GM06990 (cell line): ENCODE results near the gene IRX6.

Experiments used
- DNase-seq: peaks from one replicate; pipeline ENCODE4 v3.0.0-alpha.2; 2011; ENCODE audit not compliant: insufficient read length; ENCODE audit errors: extremely low read depth
- H3K27me3 ChIP-seq: replicated peaks from 2 replicates; pipeline ENCODE4 v1.6.0; 2011; ENCODE audit warnings: low read length; ENCODE audit not compliant: control insufficient read depth, insufficient read depth
- H3K36me3 ChIP-seq: 2 replicates; pipeline ENCODE4 v1.5.1; 2011; ENCODE audit warnings: low read length; ENCODE audit not compliant: control insufficient read depth, insufficient read depth
- H3K4me3 ChIP-seq: replicated peaks from 2 replicates; pipeline ENCODE4 v1.5.1; 2011; ENCODE audit warnings: low read depth, mild to moderate bottlenecking, control low read depth, low read length
- TF ChIP-seq, protein P1 (sequence below): IDR thresholded peaks from 2 replicates; pipeline ENCODE4 v1.5.1; 2011; ENCODE audit warnings: low read length, control low read depth, mild to moderate bottlenecking, inconsistent platforms; ENCODE audit not compliant: insufficient read depth, poor library complexity, severe bottlenecking

Gene IRX6

DNA sequence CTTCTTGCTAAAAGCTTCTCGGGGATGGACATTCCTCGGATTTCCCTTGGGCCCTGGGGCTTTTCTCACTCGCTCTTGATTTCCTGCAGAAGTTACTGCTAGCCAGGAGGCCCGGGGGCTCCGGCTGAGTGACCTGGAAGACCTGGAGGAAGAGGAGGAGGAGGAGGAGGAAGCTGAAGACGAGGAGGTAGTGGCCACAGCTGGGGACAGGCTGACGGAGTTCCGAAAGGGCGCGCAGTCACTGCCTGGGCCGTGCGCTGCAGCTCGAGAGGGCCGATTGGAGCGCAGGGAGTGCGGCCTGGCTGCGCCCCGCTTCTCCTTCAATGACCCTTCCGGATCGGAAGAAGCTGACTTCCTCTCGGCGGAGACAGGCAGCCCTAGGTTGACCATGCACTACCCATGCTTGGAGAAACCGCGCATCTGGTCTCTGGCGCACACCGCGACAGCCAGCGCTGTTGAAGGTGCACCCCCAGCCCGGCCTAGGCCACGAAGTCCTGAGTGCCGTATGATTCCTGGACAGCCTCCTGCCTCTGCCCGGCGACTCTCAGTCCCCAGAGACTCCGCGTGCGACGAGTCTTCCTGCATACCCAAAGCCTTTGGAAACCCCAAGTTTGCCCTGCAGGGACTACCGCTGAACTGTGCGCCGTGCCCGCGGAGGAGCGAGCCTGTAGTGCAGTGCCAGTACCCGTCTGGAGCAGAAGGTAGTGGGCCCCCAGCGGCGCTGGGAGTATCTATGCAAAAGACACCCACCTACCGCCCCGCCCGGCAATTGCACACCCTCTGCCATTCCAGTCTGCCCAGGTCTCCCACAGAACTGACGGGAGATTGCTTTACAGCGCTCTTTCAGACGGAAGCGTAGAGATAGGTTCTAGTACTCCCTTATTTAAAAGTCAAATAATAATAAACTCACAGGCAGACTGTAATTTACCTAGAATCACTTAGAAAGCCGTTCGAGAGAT, 4.9 kb downstream of the IRX6 start:
- Histone ChIP-seq H3K4me3 (no peak overlapping the region), H3K27me3 (peaks cover 5% of the 10 kb centered on the region), H3K36me3 (no peaks in the 10 kb centered on the region)
- TF ChIP-seq, protein P1, sequence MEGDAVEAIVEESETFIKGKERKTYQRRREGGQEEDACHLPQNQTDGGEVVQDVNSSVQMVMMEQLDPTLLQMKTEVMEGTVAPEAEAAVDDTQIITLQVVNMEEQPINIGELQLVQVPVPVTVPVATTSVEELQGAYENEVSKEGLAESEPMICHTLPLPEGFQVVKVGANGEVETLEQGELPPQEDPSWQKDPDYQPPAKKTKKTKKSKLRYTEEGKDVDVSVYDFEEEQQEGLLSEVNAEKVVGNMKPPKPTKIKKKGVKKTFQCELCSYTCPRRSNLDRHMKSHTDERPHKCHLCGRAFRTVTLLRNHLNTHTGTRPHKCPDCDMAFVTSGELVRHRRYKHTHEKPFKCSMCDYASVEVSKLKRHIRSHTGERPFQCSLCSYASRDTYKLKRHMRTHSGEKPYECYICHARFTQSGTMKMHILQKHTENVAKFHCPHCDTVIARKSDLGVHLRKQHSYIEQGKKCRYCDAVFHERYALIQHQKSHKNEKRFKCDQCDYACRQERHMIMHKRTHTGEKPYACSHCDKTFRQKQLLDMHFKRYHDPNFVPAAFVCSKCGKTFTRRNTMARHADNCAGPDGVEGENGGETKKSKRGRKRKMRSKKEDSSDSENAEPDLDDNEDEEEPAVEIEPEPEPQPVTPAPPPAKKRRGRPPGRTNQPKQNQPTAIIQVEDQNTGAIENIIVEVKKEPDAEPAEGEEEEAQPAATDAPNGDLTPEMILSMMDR: no peak
- no peak for DNase-seq

DNA sequence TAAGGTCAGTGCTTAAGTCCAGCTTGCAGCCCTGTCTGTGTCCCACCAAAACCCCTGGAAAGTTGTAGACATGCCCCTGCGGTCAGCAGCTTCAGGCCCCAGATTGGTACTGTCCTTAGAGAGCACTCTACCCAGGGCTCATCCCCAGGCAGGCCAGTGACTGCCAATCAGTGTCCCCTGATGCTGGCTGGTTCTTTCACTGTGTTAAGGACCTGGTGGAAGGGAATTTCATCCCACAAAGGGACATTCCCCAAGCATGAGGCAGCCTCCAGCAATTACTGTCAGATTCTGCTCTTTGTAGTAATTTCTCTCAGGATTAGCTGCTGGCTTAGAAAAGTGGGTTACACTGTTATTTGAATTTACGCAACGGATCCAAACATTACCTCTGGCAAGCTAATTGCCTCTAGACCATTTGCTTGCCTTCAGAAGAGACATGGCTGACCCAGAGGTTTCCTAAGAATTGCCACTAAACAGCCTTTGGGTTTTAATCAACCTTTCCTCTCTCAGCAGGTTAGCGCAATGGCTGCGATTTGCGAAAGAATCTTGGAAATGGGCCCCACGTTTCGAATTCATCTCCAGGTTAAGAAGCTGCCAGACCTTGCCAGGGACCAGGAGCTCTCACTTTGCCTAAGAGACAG, 5.9 kb downstream of the IRX6 start:
- Histone ChIP-seq H3K27me3 (peaks cover 5% of the 10 kb centered on the region), H3K4me3 (no peak overlapping the region), H3K36me3 (no peaks in the 10 kb centered on the region)
- TF ChIP-seq, protein P1: no peak
- DNase-seq: no peak

DNA sequence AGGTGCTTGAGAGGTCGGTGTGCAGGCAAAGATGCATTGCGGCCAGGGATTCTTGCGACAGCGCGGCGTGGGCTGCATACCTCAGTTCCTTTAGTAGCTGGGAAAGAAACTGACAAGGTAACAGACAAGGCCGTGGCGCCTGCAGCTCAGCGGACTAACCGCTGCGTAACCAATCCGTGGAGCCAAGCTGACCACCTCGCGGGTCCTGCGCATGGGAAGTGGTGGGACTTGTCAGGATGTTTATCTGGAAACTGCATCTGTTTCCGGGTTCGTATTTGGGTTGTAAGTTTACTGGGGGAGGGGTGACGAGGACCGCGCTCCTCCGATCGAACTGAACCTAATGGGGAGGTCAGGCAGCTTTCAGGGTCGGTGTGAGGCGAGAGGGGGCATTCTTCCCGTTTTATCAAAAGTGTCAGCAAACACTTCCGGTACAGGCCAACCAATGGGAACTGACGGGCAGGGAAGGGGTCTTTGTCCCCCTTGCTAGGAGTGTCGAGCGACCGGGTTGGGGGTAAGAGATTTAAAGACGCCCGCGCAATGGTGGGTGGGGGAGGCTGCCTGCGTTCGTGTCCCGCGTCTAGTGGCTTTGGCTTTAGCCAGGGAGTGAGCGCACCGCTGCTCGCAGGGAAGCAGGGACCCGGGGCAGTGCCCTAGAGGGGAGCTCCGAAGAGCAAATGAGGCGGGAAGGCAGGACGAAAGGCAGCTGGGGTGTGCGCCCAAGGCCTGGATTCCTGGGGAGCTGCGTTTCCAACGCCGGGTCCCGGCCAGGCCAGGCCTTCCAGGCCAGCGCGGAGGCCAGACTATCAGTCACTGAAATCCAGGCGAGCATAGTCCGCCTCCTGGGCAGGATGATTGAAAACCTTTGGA, 7.0 kb downstream of the IRX6 start:
- TF ChIP-seq, protein P1: no peak
- Histone ChIP-seq H3K4me3 (no peak overlapping the region), H3K36me3 (no peaks in the 10 kb centered on the region), H3K27me3 (peaks cover 3% of the 10 kb centered on the region)
- no peak for DNase-seq

DNA sequence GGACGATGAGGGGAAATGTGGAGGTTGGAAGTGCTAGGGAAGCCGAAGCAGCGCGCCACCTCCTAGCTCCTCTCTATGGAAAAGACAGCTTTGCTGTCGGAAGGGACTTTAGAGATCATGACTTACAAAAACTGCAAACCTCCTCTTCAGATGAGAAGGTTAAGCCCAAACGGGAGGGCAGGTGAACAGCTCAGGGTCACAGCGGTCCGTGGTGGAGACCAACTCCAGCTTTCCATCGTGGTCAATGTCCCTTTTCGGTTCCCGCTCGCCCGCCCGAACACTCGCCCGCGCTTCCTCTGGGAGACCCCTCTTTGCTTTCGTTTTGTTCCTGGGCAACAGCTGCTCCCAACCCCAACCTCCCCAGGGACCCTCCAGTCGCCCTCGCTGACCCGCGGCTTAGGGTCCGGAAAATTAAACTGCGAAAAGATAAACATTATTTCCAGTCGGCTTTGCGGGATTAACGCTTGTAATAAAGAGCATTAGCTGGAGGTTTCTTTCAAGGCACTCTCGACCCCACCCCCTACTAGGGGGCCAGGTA, 7.7 kb downstream of the IRX6 start:
- Histone ChIP-seq H3K4me3 (no peak overlapping the region), H3K36me3 (no peaks in the 10 kb centered on the region), H3K27me3 (peaks cover 3% of the 10 kb centered on the region)
- DNase-seq: no peak
- TF ChIP-seq, protein P1: no peak

DNA sequence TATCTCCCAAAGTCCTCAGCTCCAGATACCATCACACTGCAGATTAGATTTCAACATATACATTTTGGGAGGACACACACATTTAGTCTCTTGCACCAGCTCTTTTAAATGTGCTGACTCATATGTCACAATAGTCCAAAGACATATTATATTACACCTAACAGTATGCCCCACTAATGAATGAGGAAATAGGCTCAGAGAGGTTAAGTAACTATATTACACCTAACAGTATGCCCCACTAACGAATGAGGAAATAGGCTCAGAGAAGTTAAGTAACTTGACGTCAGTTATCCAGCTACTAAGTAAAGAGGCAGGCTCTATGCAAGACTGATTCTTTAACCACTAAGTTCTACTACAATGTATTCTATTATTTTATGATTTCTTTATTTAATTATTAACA, 9.7 kb downstream of the IRX6 start:
- H3K4me3 ChIP-seq: no peak overlapping the region
- no peaks in the 10 kb centered on the region for H3K36me3 ChIP-seq
- DNase-seq: no peak
- H3K27me3 ChIP-seq: peaks cover 3% of the 10 kb centered on the region
- TF ChIP-seq, protein P1: no peak
